Measurements from ENCODE around the gene PRKN. TPM values are rescaled to one million over a fixed set of nuclear protein-coding genes. Genes with fewer than 3 reads are reported as not detected.

Gene PRKN
- polyA plus RNA-seq, 1 experiment = 0.71 TPM

DNA sequence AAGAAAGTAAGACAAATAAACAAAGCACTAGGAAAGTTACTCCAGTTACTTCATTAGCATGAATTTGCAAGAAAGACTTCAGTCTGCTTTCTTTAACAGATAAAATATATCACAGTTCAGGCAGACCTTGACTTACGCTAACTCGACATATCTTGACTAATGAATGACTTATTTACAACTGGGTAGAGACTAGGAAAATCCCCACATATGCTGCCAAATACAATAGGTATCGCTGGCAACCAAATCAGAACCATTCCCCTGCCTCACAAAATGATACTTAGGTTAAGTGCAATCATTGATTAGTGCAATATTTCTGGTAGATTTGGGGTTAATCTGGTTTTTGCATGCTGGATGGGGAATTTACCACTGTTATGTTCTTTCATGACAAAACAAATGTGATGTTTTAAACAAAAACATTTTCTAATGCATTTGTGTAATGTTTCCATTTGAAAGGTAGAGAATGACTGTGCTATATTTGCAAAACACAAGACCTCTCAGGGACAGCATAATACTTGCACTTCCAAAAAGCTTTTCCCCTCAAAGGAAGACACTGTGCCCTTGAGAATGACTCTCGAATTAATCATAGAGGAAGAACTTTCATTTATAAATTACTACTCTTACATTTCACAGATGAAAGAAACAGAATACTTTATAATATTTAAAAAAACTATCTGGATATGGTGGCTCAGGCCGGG, 101.6 kb downstream of the PRKN start:
- TF ChIP-seq, protein P1, sequence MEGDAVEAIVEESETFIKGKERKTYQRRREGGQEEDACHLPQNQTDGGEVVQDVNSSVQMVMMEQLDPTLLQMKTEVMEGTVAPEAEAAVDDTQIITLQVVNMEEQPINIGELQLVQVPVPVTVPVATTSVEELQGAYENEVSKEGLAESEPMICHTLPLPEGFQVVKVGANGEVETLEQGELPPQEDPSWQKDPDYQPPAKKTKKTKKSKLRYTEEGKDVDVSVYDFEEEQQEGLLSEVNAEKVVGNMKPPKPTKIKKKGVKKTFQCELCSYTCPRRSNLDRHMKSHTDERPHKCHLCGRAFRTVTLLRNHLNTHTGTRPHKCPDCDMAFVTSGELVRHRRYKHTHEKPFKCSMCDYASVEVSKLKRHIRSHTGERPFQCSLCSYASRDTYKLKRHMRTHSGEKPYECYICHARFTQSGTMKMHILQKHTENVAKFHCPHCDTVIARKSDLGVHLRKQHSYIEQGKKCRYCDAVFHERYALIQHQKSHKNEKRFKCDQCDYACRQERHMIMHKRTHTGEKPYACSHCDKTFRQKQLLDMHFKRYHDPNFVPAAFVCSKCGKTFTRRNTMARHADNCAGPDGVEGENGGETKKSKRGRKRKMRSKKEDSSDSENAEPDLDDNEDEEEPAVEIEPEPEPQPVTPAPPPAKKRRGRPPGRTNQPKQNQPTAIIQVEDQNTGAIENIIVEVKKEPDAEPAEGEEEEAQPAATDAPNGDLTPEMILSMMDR (IDR thresholded peaks at IDR 0.05; ENCODE audit: insufficient read depth, low read depth, low read length) = no peak
- ChIA-PET POLR2A (no interaction called here), CTCF (interaction anchor here (0.6 kb wide), 1 partner anchor 1233 kb away, joined by 3 read pairs; no protein-coding TSS in a partner anchor)
- H3K27me3 ChIP-seq (ENCODE audit: control insufficient read depth, insufficient read depth, low read length) = no peaks in the 10 kb centered on the region
- no peaks in the 10 kb centered on the region for H3K36me3 ChIP-seq (ENCODE audit: control insufficient read depth, insufficient read depth, low read length)
- no peak for DNase-seq (ENCODE audit: low read depth)
- no peak overlapping the region for H3K4me3 ChIP-seq (ENCODE audit: low read depth, low read length)

DNA sequence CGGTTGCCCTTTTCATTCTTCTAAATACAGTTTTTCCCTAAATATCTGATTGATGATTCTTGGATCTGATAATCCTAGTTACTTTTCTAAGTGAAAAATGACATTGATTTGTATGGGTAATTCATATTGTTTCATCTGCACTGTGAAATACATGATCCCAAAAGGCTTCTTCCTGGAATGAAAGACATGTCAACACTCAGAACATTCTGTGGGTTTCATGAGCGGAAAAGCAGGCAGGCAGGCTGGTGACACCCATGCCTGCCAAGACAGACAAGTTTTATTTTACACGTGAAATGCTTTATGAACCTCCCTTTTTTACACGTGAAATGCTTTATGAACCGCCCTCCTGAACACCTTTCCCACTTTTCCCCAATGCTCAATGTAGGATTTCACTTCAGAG, 105.0 kb downstream of the PRKN start:
- TF ChIP-seq, protein P1 (IDR thresholded peaks at IDR 0.05; ENCODE audit: insufficient read depth, low read depth, low read length) = no peak
- no peak for DNase-seq (ENCODE audit: low read depth)
- Histone ChIP-seq H3K36me3 (ENCODE audit: control insufficient read depth, insufficient read depth, low read length) (no peaks in the 10 kb centered on the region), H3K4me3 (ENCODE audit: low read depth, low read length) (no peak overlapping the region), H3K27me3 (ENCODE audit: control insufficient read depth, insufficient read depth, low read length) (no peaks in the 10 kb centered on the region)
- ChIA-PET POLR2A (no interaction called here), CTCF (interaction anchor here (0.6 to 0.7 kb wide), 2 partner anchors 24 to 729 kb away, joined by 3 to 4 read pairs; no protein-coding TSS in a partner anchor)

DNA sequence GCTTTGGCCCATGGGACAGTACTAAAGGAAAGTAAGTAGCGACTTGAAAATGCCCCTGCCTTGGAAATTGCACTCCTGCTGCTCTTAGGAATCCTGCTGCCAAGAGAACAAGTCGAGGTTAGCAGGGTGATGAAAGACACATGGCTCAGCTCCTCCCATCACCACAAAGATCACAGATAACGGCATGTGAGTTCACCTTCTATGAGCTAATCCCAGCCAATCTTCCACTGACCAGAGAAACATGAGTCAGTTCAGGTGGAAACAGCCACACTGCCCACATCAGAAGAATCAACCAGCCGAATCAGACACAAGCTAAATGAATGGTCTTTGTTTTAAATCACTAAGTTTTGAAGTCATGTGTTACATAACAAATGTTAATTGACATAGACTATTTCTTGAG, 106.3 kb downstream of the PRKN start:
- DNase-seq (ENCODE audit: low read depth) = no peak

GRCh38 chr6:162620073-162620472, 107.5 kb downstream of the PRKN start:
- H3K4me3 ChIP-seq (ENCODE audit: low read depth, low read length) = no peak overlapping the region
- DNase-seq (ENCODE audit: low read depth) = no peak
- H3K36me3 ChIP-seq (ENCODE audit: control insufficient read depth, insufficient read depth, low read length) = no peaks in the 10 kb centered on the region
- TF ChIP-seq, protein P1 (IDR thresholded peaks at IDR 0.05; ENCODE audit: insufficient read depth, low read depth, low read length) = no peak
- no peaks in the 10 kb centered on the region for H3K27me3 ChIP-seq (ENCODE audit: control insufficient read depth, insufficient read depth, low read length)
- CTCF ChIA-PET = no interaction called here
- POLR2A ChIA-PET = no interaction called here

More for the DNA sequence above, 106.3 kb downstream of the PRKN start:
- TF ChIP-seq, protein P1 (IDR thresholded peaks at IDR 0.05; ENCODE audit: insufficient read depth, low read depth, low read length) = no peak
- CTCF ChIA-PET = no interaction called here
- POLR2A ChIA-PET = no interaction called here
- Histone ChIP-seq H3K4me3 (ENCODE audit: low read depth, low read length) (no peak overlapping the region), H3K27me3 (ENCODE audit: control insufficient read depth, insufficient read depth, low read length) (no peaks in the 10 kb centered on the region), H3K36me3 (ENCODE audit: control insufficient read depth, insufficient read depth, low read length) (no peaks in the 10 kb centered on the region)

DNA sequence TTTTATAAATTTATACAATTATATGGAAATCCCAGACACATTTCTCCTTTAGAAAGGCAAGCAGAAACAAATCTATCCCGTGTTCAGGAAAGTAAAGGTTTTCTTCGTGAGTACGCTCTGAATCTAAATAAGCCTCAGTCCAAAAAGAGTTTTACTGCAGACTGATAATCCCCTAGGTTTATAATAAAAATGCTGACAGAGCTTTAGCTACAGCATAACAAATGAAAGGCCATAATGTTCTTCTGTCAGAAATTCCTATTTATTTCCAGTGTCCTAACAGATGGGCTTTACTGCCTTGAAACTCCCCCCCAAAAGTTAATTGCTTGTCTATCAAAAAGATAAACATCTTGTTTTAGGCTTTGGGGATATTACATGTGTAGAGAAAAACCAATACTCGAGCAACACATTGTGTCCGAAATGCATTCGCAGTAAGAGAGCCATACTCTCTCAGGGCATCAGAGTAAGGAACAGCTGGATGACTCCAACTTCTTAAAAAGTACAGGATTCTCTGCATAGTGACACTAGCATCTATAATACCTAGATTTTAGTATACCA, 109.0 kb downstream of the PRKN start:
- POLR2A ChIA-PET = no interaction called here
- H3K27me3 ChIP-seq (ENCODE audit: control insufficient read depth, insufficient read depth, low read length) = no peaks in the 10 kb centered on the region
- CTCF ChIA-PET = interaction anchor here (1.2 kb wide), 1 partner anchor 10 kb away, joined by 3 read pairs; no protein-coding TSS in a partner anchor
- H3K4me3 ChIP-seq (ENCODE audit: low read depth, low read length) = no peak overlapping the region
- TF ChIP-seq, protein P1 (IDR thresholded peaks at IDR 0.05; ENCODE audit: insufficient read depth, low read depth, low read length) = no peak
- H3K36me3 ChIP-seq (ENCODE audit: control insufficient read depth, insufficient read depth, low read length) = no peaks in the 10 kb centered on the region
- DNase-seq (ENCODE audit: low read depth) = no peak
